Fibroblast of skin of scalp (primary cell): Measurements from ENCODE around the gene COASY.
"Not testable (repeated sequence)": the region's sequence is repeated elsewhere in the genome, so short reads cannot be mapped to it uniquely, and the experiment has no call there.

ENCODE experiments used
- DNase-seq: peaks from one replicate; pipeline ENCODE4 v3.0.0-alpha.2; 2013

The COASY gene

GRCh38 chr17:42531455-42532354, 30.2 kb upstream of the COASY start:
- peak; percentile 57 for DNase-seq

- no peak for DNase-seq
Measured at GRCh38 chr17:42535155-42536047, 26.5 kb upstream of the COASY start.

DNA sequence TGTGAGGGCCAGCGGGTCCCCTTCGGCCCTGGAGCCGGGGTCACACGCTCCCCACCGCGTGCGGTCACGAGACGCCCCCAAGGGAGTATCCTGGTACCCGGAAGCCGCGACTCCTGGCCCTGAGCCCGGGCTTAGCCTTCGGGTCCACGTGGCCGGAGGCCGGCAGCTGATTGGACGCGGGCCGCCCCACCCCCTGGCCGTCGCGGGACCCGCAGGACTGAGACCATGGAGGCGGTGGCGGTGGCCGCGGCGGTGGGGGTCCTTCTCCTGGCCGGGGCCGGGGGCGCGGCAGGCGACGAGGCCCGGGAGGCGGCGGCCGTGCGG, 25.9 kb upstream of the COASY start, which contains the start of gene NAGLU:
Gene NAGLU (plus strand): TSS at position 194 of the 324 bp plus-strand sequence. CDS start 32 bp downstream, at position 226.
- DNase-seq: peak; percentile 92

DNA sequence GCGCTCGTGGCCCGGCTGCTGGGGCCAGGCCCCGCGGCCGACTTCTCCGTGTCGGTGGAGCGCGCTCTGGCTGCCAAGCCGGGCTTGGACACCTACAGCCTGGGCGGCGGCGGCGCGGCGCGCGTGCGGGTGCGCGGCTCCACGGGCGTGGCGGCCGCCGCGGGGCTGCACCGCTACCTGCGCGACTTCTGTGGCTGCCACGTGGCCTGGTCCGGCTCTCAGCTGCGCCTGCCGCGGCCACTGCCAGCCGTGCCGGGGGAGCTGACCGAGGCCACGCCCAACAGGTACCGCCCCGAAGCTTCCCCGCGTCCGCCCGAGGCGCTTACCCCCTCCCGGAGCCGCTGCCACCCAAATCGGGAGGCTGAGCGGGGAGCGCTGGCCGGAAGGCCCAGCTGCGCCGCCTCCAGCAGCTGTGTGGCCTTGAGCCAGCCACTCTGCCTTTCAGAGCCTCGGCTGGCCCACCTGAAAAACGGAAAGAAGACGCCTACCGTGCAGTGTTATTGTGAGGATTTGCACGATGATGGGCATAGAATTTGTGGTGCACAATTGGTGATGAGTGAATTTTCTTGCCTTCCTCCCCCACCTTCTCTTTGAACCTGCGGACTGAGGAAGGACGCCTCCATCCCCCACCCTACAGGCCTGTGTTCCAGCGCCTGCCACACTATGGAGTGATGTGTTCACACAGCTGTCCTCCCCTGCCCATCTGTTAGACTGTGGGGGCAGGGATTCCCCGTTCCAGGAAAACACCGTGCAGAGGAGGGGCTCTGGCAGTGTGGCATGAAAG, 25.4 kb upstream of the COASY start:
- DNase-seq: peak; percentile 81

DNA sequence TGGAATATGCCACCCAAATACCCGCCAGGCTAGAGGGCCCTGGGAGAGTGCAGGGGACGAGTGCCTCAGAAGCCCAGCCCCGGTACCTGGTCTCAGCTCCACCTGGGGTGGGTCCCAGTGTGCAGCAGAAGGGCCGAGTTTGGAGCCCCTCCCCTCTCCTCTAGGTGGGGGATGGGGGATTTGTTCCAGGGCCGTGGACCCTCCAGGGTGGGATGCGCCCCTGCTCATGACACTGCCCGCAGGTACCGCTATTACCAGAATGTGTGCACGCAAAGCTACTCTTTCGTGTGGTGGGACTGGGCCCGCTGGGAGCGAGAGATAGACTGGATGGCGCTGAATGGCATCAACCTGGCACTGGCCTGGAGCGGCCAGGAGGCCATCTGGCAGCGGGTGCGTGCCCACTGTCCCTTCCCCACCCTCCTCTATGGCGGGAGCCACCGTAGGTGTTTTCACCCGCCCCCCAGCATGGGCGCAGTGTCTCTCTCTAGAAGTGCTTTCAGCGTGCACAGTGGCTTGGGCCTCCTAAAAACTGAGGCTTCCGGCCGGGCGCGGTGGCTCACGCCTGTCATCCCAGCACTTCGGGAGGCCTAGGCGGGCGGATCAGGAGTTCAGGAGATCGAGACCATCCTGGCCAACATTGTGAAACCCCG, 24.7 kb upstream of the COASY start:
- no peak for DNase-seq

DNA sequence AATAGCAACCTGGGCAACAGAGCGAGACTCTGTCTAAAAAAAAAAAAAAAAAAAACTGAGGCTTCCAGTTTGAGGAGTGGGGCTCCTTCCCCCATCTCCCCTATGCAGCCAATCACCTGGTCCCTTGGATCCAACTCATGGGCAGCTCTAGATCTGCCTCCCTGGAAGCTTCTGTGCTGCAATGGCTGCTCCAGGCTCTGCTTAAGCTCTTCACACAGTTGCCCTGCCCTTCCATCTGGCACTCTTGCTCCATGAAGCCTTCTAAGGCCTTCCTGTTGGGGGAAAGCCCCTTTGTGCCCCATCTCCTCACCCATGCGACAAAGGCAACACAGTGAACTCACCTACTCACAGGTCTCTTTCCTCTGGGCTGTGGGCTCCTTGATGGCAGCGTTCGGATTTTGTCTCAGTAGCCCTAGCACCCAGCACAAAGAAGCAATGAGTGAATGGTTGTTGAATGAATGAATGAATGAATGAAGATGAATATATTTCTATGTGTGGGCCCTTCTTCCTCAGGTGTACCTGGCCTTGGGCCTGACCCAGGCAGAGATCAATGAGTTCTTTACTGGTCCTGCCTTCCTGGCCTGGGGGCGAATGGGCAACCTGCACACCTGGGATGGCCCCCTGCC, 24.0 kb upstream of the COASY start:
- DNase-seq: no peak

DNA sequence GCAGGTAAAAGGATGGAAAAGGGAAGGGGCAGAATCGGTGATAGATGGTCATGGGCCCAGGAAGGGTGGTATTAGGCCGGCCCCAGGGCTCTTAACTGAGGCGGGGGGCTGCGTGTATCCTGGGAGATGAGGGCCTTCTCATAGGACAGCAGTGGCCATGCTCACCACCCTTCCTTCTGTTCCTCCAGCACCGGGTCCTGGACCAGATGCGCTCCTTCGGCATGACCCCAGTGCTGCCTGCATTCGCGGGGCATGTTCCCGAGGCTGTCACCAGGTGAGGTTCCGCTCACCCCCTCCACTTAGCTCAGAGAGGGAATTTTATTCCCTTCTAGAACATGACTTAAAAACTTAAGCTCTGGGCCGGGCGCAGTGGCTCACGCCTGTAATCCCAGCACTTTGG, 23.5 kb upstream of the COASY start:
- no peak for DNase-seq

DNA sequence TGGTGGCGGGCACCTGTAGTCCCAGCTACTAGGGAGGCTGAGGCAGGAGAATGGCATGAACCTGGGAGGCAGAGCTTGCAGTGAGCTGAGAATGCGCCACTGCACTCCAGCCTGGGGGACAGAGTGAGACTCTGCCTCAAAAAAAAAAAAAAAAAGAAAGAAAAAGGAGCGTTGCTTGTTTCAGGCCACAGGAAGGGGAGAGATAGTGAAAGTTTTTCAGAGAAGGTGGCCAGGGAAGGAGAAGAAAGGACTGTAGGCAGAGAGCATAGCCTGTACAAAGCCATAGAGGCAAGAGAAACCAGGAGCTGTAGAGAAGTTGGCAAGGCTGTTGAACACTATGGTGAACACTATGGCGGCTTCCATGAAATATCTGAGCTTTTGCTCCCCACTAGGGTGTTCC, 21.4 kb upstream of the COASY start:
- DNase-seq: not testable (repeated sequence)

GRCh38 chr17:42541041-42541833, 20.7 kb upstream of the COASY start:
- DNase-seq: no peak

DNA sequence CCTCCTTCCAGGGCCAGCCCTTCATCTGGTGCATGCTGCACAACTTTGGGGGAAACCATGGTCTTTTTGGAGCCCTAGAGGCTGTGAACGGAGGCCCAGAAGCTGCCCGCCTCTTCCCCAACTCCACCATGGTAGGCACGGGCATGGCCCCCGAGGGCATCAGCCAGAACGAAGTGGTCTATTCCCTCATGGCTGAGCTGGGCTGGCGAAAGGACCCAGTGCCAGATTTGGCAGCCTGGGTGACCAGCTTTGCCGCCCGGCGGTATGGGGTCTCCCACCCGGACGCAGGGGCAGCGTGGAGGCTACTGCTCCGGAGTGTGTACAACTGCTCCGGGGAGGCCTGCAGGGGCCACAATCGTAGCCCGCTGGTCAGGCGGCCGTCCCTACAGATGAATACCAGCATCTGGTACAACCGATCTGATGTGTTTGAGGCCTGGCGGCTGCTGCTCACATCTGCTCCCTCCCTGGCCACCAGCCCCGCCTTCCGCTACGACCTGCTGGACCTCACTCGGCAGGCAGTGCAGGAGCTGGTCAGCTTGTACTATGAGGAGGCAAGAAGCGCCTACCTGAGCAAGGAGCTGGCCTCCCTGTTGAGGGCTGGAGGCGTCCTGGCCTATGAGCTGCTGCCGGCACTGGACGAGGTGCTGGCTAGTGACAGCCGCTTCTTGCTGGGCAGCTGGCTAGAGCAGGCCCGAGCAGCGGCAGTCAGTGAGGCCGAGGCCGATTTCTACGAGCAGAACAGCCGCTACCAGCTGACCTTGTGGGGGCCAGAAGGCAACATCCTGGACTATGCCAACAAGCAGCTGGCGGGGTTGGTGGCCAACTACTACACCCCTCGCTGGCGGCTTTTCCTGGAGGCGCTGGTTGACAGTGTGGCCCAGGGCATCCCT, 18.5 kb upstream of the COASY start:
- DNase-seq: no peak

- no peak for DNase-seq
Measured at GRCh38 chr17:42544874-42545283, 17.1 kb upstream of the COASY start.

- DNase-seq: not testable (repeated sequence)
Measured at GRCh38 chr17:42545755-42546505, 16.0 kb upstream of the COASY start.

- no peak for DNase-seq
Measured at GRCh38 chr17:42547001-42547461, 14.9 kb upstream of the COASY start.

GRCh38 chr17:42547698-42548069, 14.3 kb upstream of the COASY start:
- DNase-seq: no peak

DNA sequence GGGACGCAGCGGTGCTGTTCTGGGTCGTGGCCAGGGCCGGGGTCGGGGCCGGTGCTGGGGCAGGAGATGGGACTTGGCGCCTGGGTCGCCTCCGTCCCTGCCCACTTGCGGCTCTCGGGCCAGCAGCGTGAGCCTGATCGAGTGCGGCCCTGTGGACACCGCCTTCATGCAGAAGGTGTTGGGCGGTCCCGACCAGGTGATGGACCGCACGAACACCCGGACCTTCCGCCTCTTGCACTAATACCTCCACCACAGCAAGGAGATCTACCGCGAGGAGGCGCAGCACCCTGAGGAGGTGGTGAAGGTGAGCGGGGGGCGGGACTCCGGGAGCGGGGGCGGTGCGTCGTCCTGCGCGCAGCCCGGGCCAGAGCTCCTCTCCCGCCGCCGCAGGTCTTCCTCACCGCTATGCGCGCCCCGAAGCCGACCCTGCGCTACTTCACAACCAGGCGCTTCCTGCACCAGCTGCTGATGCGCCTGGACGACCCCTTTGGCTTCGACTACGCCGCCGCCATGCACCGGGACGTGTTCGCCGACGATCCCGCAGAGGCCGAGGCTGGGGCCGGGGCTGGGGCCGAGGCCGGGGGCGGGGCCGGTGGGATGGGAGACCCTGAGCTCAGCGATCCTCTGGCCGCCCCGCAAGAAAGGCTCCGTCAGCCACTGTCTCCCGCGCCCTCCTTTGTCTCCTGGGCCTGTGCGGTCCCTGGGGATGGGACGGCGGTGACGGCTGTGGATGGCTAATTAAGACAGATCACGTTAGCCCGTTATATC, 13.7 kb upstream of the COASY start:
- DNase-seq: no peak

GRCh38 chr17:42548993-42549755, 12.8 kb upstream of the COASY start:
- DNase-seq: no peak

DNA sequence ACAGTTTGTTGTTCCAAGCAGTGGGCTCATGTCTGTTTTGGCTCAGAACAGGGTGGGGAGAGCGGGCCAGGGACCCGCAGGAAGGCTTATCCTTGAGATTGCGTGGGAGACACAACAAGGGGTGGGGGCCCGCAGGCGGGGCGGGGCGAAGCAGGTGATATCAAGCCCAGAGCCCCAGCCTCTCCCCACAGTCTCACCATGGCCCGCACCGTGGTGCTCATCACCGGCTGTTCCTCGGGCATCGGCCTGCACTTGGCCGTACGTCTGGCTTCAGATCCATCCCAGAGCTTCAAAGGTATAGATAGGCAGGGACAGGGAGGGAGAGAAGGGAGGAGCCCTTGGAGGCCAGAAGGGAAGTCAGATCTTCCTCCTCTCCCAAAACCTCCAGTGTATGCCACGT, 9.2 kb upstream of the COASY start, which contains the start of gene HSD17B1:
Gene HSD17B1 (plus strand): TSS at position 188 of the 400 bp plus-strand sequence. CDS start 11 bp downstream, at position 199.
- not testable (repeated sequence) for DNase-seq
